ENCODE data around the gene ATP1A2. TPM values are rescaled to one million over a fixed set of nuclear protein-coding genes. Genes with fewer than 3 reads are reported as not detected.

ATP1A2 gene
- total RNA-seq, 1 experiment from 2014 or later: 23.2 TPM

DNA sequence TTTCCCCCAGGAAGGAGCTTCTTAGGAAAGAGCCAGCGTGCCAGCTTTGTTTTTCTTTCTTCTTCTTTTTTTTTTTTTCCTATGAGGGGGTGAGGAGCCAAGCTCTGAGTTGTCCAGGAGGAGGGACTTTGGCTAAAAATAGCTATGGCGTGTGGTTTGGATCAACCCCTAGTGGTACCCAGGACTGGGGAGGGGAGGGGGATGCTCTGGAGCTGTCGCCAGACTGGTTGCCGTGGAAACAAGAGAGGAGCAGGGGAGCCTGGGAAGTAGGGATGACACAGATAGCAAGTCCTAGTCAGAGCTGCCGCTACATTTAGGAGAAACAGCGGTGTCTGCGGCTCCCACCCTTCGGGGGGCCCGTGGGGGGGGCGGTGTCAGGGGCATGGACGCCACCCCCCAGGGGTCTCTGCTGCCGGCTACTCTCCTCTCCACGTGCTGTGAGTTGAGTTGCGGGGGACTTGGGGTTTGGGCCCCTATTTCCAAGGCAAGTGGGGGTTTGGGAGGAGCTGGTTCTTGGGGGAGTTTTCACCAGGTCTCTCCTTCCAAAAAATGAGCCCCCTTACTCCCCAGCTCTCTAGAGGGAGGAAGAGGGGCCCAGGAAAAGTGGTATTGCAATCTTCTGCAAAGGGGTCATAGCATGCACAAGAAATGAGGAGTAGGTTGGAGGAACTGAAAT lies 34.2 kb upstream of the ATP1A2 start, which contains the start of gene KCNJ9:
Gene KCNJ9, plus strand, starts transcription at position 278 of the 676 bp plus-strand sequence. CDS start 2,493 bp downstream, outside the sequence.
- Mint-ChIP-seq H3K4me3 (no peak within 1 kb of the TSS), H3K4me1 (peaks cover 16% of the 10 kb centered on the region), H3K36me3 (no peaks in the 10 kb centered on the region), H3K27ac (no peak within 1 kb of the TSS), H3K9me3 (no peaks in the 10 kb centered on the region), H3K27me3 (ENCODE audit: low read depth) (peaks cover 84% of the 10 kb centered on the region)
- CTCF ChIA-PET: interaction anchor here (0.6 to 29.5 kb wide), 11 partner anchors 14 to 210 kb away, joined by 3 to 978 read pairs (median 4); no protein-coding TSS in a partner anchor
- POLR2A ChIA-PET: interaction anchor here (0.9 kb wide), 1 partner anchor 50 kb away, joined by 3 read pairs; no protein-coding TSS in a partner anchor
- no peak for DNase-seq (ENCODE audit: low spot score)
- no peak for ATAC-seq
- TF ChIP-seq E2F1 (CRISPR knock-in tag; IDR thresholded peaks at IDR 0.05) (no peak), TCF7 (CRISPR knock-in tag; IDR thresholded peaks at IDR 0.05; ENCODE audit: low read depth) (no peak), ZBTB43 (CRISPR knock-in tag; IDR thresholded peaks at IDR 0.05) (no peak), ZNF263 (CRISPR knock-in tag; IDR thresholded peaks at IDR 0.05; ENCODE audit: low read depth) (no peak), NR3C1 (CRISPR knock-in tag; conservative IDR thresholded peaks at IDR 0.05; ENCODE audit: low read depth) (no peak), NR1H2 (CRISPR knock-in tag; IDR thresholded peaks at IDR 0.05) (no peak), RORB (CRISPR knock-in tag; IDR thresholded peaks at IDR 0.05) (no peak), FOXP1 (CRISPR knock-in tag; IDR thresholded peaks at IDR 0.05; ENCODE audit: borderline replicate concordance) (no peak), CTCF (IDR thresholded peaks at IDR 0.05) (no peak), CBFB (CRISPR knock-in tag; IDR thresholded peaks at IDR 0.05; ENCODE audit: low read depth) (no peak), OVOL2 (CRISPR knock-in tag; IDR thresholded peaks at IDR 0.05; ENCODE audit: borderline replicate concordance) (no peak), CREM (CRISPR knock-in tag; IDR thresholded peaks at IDR 0.05) (no peak), NFE2L1 (CRISPR knock-in tag; IDR thresholded peaks at IDR 0.05) (no peak)
- TF ChIP-seq, protein P1, sequence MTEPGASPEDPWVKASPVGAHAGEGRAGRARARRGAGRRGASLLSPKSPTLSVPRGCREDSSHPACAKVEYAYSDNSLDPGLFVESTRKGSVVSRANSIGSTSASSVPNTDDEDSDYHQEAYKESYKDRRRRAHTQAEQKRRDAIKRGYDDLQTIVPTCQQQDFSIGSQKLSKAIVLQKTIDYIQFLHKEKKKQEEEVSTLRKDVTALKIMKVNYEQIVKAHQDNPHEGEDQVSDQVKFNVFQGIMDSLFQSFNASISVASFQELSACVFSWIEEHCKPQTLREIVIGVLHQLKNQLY (CRISPR knock-in tag; IDR thresholded peaks at IDR 0.05): no peak
- TF ChIP-seq, protein P2, sequence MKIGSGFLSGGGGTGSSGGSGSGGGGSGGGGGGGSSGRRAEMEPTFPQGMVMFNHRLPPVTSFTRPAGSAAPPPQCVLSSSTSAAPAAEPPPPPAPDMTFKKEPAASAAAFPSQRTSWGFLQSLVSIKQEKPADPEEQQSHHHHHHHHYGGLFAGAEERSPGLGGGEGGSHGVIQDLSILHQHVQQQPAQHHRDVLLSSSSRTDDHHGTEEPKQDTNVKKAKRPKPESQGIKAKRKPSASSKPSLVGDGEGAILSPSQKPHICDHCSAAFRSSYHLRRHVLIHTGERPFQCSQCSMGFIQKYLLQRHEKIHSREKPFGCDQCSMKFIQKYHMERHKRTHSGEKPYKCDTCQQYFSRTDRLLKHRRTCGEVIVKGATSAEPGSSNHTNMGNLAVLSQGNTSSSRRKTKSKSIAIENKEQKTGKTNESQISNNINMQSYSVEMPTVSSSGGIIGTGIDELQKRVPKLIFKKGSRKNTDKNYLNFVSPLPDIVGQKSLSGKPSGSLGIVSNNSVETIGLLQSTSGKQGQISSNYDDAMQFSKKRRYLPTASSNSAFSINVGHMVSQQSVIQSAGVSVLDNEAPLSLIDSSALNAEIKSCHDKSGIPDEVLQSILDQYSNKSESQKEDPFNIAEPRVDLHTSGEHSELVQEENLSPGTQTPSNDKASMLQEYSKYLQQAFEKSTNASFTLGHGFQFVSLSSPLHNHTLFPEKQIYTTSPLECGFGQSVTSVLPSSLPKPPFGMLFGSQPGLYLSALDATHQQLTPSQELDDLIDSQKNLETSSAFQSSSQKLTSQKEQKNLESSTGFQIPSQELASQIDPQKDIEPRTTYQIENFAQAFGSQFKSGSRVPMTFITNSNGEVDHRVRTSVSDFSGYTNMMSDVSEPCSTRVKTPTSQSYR (CRISPR knock-in tag; IDR thresholded peaks at IDR 0.05): no peak
- TF ChIP-seq, protein P3, sequence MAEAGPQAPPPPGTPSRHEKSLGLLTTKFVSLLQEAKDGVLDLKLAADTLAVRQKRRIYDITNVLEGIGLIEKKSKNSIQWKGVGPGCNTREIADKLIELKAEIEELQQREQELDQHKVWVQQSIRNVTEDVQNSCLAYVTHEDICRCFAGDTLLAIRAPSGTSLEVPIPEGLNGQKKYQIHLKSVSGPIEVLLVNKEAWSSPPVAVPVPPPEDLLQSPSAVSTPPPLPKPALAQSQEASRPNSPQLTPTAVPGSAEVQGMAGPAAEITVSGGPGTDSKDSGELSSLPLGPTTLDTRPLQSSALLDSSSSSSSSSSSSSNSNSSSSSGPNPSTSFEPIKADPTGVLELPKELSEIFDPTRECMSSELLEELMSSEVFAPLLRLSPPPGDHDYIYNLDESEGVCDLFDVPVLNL (CRISPR knock-in tag; IDR thresholded peaks at IDR 0.05; ENCODE audit: borderline replicate concordance, low read depth): no peak

Data from WTC11 (cell line).